ENCODE results near the gene ARSD. TPM values are rescaled to one million over a fixed set of nuclear protein-coding genes. Genes with fewer than 3 reads are reported as not detected.

The ARSD gene
- total and polyA plus RNA-seq, 2 of the 13 experiments (the other 11 are each of a cell fraction or from before 2014, with no cell fraction given), result 4.8 to 6.8 TPM

DNA sequence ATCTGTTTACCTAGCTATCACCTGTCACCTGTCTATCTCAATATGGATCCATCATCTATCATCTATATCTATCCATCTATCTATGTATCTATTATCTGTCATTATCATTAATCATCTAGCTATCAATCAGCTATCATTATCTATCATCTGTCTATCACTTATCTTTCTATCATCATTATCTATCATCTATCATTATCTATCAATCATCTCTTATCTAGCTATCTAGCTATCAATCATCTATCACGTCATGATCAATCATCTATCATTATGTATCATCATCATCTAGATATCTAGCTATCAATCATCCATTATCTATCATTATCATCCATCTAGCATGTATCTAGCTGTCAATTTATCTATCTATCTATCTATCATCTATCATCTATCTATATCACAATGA, 7.9 kb downstream of the ARSD start:
- Histone ChIP-seq H3K9me3 (ENCODE audit: low read length) (no peaks in the 10 kb centered on the region), H3K4me3 (replicated peaks in 1 of 3; ENCODE audit: insufficient read depth in 1 of 3, low read depth in 2 of 3, low read length in 3 of 3) (no peak overlapping the region), H3K79me2 (ENCODE audit: insufficient read depth, low read length) (no peaks in the 10 kb centered on the region), H3K27ac (ENCODE audit: extremely low read length, insufficient read depth, low read length) (no peak overlapping the region), H3K27me3 (ENCODE audit: control insufficient read depth in 1 of 2, insufficient read depth in 2 of 2, low read length in 2 of 2) (no peaks in the 10 kb centered on the region), H3K4me1 (ENCODE audit: insufficient read depth, low read length) (no peaks in the 10 kb centered on the region), H3K4me2 (ENCODE audit: low read depth, low read length) (no peak overlapping the region), H3K36me3 (replicated peaks in 1 of 2; ENCODE audit: control insufficient read depth in 1 of 2, insufficient read depth in 2 of 2, low read length in 2 of 2) (no peaks in the 10 kb centered on the region), H2AFZ (ENCODE audit: low read length) (no peak overlapping the region), H4K20me1 (ENCODE audit: insufficient read depth, low read length) (no peaks in the 10 kb centered on the region), H3K9ac (ENCODE audit: insufficient read depth, low read depth, low read length) (no peak overlapping the region)
- no TSS peak for BruUV-seq (replicated peaks)
- ChIA-PET CTCF (ENCODE audit: low intra/inter-chr PET ratio, low total read pairs) (no interaction called here), POLR2A (no interaction called here)
- 85% methylated on average over 1 of the region's 1 CpG for WGBS (ENCODE audit: low lambda C conversion rate)
- DNase-seq (ENCODE audit: low spot score) (no peak), FAIRE-seq (no peak), ATAC-seq (no peak)
- TF ChIP-seq SATB2 (CRISPR knock-in tag; IDR thresholded peaks at IDR 0.05), result no peak
- TF ChIP-seq DPF2 (CRISPR knock-in tag; IDR thresholded peaks at IDR 0.05; ENCODE audit: borderline replicate concordance, low read depth), result no peak
- TF ChIP-seq ZNF10 (CRISPR knock-in tag; IDR thresholded peaks at IDR 0.05; ENCODE audit: borderline replicate concordance, low read depth), result no peak
- no peak for TF ChIP-seq MIER3 (CRISPR knock-in tag; IDR thresholded peaks at IDR 0.05; ENCODE audit: borderline replicate concordance)
- TF ChIP-seq ZNF674 (CRISPR knock-in tag; IDR thresholded peaks at IDR 0.05; ENCODE audit: low read depth), result no peak
- no peak for TF ChIP-seq ZNF737 (CRISPR knock-in tag; IDR thresholded peaks at IDR 0.05; ENCODE audit: borderline replicate concordance)
- no peak for TF ChIP-seq SP5 (CRISPR knock-in tag; IDR thresholded peaks at IDR 0.05; ENCODE audit: borderline replicate concordance, low read depth)
- TF ChIP-seq SETDB1 (CRISPR knock-in tag; IDR thresholded peaks at IDR 0.05; ENCODE audit: borderline replicate concordance), result no peak
- in situ Hi-C loops (cut with HindIII; ENCODE audit: extremely low pct_ligation_motif_present, low pct_unique_long_range_greater_than_20kb) (no loop called here), intact Hi-C loops (cut with micrococcal nuclease; ENCODE audit: unreplicated experiment) (no loop called here)

DNA sequence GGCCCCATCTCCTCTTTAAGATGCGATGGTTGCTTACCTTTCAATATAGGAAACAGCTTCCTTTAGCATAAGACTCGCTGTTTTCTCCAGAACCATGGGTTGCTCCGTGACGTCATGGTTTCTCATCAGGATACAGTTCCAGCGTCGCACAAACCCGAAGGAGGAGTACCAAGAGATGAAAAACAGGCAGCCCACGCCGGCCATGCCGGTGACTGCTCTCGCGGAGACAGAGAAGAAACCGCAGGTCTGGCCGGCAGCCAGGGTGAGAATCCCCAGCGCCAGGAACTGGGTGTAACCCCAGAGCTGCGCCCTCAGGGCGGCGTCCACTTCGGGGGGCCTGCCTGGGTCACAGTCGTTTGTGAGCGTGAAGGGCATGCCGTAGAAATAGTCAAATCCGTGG, 11.4 kb downstream of the ARSD start:
- FAIRE-seq (no peak), ATAC-seq (no peak), DNase-seq (ENCODE audit: low spot score) (no peak)
- no peak overlapping the region for H3K4me2 ChIP-seq (ENCODE audit: low read depth, low read length)
- 100% methylated on average over 7 of the region's 23 CpGs for WGBS (ENCODE audit: low lambda C conversion rate)
- no peaks in the 10 kb centered on the region for H3K27me3 ChIP-seq (ENCODE audit: control insufficient read depth in 1 of 2, insufficient read depth in 2 of 2, low read length in 2 of 2)
- intact Hi-C loops (cut with micrococcal nuclease; ENCODE audit: unreplicated experiment) (no loop called here), in situ Hi-C loops (cut with HindIII; ENCODE audit: extremely low pct_ligation_motif_present, low pct_unique_long_range_greater_than_20kb) (no loop called here)
- no TSS peak for BruUV-seq (replicated peaks)
- H3K36me3 ChIP-seq (replicated peaks in 1 of 2; ENCODE audit: control insufficient read depth in 1 of 2, insufficient read depth in 2 of 2, low read length in 2 of 2), result no peaks in the 10 kb centered on the region
- H3K9ac ChIP-seq (ENCODE audit: insufficient read depth, low read depth, low read length), result no peak overlapping the region
- no peaks in the 10 kb centered on the region for H4K20me1 ChIP-seq (ENCODE audit: insufficient read depth, low read length)
- no peaks in the 10 kb centered on the region for H3K79me2 ChIP-seq (ENCODE audit: insufficient read depth, low read length)
- CTCF ChIA-PET (ENCODE audit: low intra/inter-chr PET ratio, low total read pairs), result no interaction called here
- TF ChIP-seq, protein P1, sequence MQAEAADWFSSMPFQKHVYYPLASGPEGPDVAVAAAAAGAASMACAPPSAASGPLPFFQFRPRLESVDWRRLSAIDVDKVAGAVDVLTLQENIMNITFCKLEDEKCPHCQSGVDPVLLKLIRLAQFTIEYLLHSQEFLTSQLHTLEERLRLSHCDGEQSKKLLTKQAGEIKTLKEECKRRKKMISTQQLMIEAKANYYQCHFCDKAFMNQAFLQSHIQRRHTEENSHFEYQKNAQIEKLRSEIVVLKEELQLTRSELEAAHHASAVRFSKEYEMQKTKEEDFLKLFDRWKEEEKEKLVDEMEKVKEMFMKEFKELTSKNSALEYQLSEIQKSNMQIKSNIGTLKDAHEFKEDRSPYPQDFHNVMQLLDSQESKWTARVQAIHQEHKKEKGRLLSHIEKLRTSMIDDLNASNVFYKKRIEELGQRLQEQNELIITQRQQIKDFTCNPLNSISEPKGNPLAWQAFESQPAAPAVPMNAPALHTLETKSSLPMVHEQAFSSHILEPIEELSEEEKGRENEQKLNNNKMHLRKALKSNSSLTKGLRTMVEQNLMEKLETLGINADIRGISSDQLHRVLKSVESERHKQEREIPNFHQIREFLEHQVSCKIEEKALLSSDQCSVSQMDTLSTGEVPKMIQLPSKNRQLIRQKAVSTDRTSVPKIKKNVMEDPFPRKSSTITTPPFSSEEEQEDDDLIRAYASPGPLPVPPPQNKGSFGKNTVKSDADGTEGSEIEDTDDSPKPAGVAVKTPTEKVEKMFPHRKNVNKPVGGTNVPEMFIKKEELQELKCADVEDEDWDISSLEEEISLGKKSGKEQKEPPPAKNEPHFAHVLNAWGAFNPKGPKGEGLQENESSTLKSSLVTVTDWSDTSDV (CRISPR knock-in tag; IDR thresholded peaks at IDR 0.05), result no peak
- TF ChIP-seq, protein P2, sequence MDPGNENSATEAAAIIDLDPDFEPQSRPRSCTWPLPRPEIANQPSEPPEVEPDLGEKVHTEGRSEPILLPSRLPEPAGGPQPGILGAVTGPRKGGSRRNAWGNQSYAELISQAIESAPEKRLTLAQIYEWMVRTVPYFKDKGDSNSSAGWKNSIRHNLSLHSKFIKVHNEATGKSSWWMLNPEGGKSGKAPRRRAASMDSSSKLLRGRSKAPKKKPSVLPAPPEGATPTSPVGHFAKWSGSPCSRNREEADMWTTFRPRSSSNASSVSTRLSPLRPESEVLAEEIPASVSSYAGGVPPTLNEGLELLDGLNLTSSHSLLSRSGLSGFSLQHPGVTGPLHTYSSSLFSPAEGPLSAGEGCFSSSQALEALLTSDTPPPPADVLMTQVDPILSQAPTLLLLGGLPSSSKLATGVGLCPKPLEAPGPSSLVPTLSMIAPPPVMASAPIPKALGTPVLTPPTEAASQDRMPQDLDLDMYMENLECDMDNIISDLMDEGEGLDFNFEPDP (CRISPR knock-in tag; conservative IDR thresholded peaks at IDR 0.05), result no peak
- TF ChIP-seq ZC3H13 (CRISPR knock-in tag; IDR thresholded peaks at IDR 0.05), result no peak
- TF ChIP-seq, protein P3, sequence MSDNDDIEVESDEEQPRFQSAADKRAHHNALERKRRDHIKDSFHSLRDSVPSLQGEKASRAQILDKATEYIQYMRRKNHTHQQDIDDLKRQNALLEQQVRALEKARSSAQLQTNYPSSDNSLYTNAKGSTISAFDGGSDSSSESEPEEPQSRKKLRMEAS (IDR thresholded peaks at IDR 0.05), result no peak
- H2AFZ ChIP-seq (ENCODE audit: low read length), result no peak overlapping the region
- no peak overlapping the region for H3K4me3 ChIP-seq (replicated peaks in 1 of 3; ENCODE audit: insufficient read depth in 1 of 3, low read depth in 2 of 3, low read length in 3 of 3)
- POLR2A ChIA-PET, result no interaction called here
- no peaks in the 10 kb centered on the region for H3K4me1 ChIP-seq (ENCODE audit: insufficient read depth, low read length)
- H3K9me3 ChIP-seq (ENCODE audit: low read length), result no peaks in the 10 kb centered on the region
- H3K27ac ChIP-seq (ENCODE audit: extremely low read length, insufficient read depth, low read length), result no peak overlapping the region
